ENCODE data around the gene PDE9A.

Gene PDE9A

GRCh38 chr21:42733874-42734273 lies 80.5 kb downstream of the PDE9A start:
- Histone ChIP-seq H3K27ac (no peak overlapping the region), H4K20me1 (ENCODE audit: insufficient read depth) (no peaks in the 10 kb centered on the region), H3K4me1 (ENCODE audit: low read depth, poor library complexity, severe bottlenecking) (peaks cover 13% of the 10 kb centered on the region), H3K27me3 (ENCODE audit: insufficient read depth, low read depth) (peaks cover 11% of the 10 kb centered on the region; the same call in 1 of the 2 replicates), H3K4me3 (IDR thresholded peaks at IDR 0.05; ENCODE audit: insufficient read depth, low read depth, low read length) (no peak overlapping the region), H3K36me3 (ENCODE audit: insufficient read depth) (no peaks in the 10 kb centered on the region), H3K79me2 (ENCODE audit: insufficient read depth, low read depth) (no peaks in the 10 kb centered on the region), H3K9ac (no peak overlapping the region), H3K4me2 (no peak overlapping the region; the same call in 1 of the 2 replicates), H2AFZ (ENCODE audit: low read depth) (no peak overlapping the region)
- TF ChIP-seq CTCF (conservative IDR thresholded peaks at IDR 0.05; ENCODE audit: low read depth, low read length), result no peak

GRCh38 chr21:42734323-42734971 lies 81.0 kb downstream of the PDE9A start:
- peaks cover 13% of the 10 kb centered on the region for H3K4me1 ChIP-seq (ENCODE audit: low read depth, poor library complexity, severe bottlenecking)

GRCh38 chr21:42735061-42735460 lies 81.6 kb downstream of the PDE9A start:
- no peaks in the 10 kb centered on the region for H4K20me1 ChIP-seq (ENCODE audit: insufficient read depth)
- peaks cover 13% of the 10 kb centered on the region for H3K4me1 ChIP-seq (ENCODE audit: low read depth, poor library complexity, severe bottlenecking)
- no peak overlapping the region for H3K27ac ChIP-seq
- no peak for TF ChIP-seq CTCF (conservative IDR thresholded peaks at IDR 0.05; ENCODE audit: low read depth, low read length)
- no peak overlapping the region for H3K4me3 ChIP-seq (IDR thresholded peaks at IDR 0.05; ENCODE audit: insufficient read depth, low read depth, low read length)
- no peak overlapping the region for H3K9ac ChIP-seq
- no peak overlapping the region; the same call in 1 of the 2 replicates for H2AFZ ChIP-seq (ENCODE audit: low read depth)
- no peaks in the 10 kb centered on the region for H3K79me2 ChIP-seq (ENCODE audit: insufficient read depth, low read depth)
- H3K27me3 ChIP-seq (ENCODE audit: insufficient read depth, low read depth), result peaks cover 11% of the 10 kb centered on the region; the same call in 1 of the 2 replicates
- peak overlapping the region; percentile 8; the same call in 1 of the 2 replicates for H3K4me2 ChIP-seq
- no peaks in the 10 kb centered on the region for H3K36me3 ChIP-seq (ENCODE audit: insufficient read depth)

More at GRCh38 chr21:42734323-42734971, 81.0 kb downstream of the PDE9A start:
- no peak overlapping the region for H3K4me3 ChIP-seq (IDR thresholded peaks at IDR 0.05; ENCODE audit: insufficient read depth, low read depth, low read length)
- TF ChIP-seq CTCF (conservative IDR thresholded peaks at IDR 0.05; ENCODE audit: low read depth, low read length), result no peak
- H4K20me1 ChIP-seq (ENCODE audit: insufficient read depth), result no peaks in the 10 kb centered on the region
- H3K4me2 ChIP-seq, result peak overlapping the region; percentile 8; the same call in 1 of the 2 replicates
- H2AFZ ChIP-seq (ENCODE audit: low read depth), result no peak overlapping the region; the same call in 1 of the 2 replicates
- no peaks in the 10 kb centered on the region for H3K36me3 ChIP-seq (ENCODE audit: insufficient read depth)
- H3K9ac ChIP-seq, result no peak overlapping the region
- no peak overlapping the region for H3K27ac ChIP-seq
- peaks cover 11% of the 10 kb centered on the region; the same call in 1 of the 2 replicates for H3K27me3 ChIP-seq (ENCODE audit: insufficient read depth, low read depth)
- no peaks in the 10 kb centered on the region for H3K79me2 ChIP-seq (ENCODE audit: insufficient read depth, low read depth)

GRCh38 chr21:42735944-42736343 lies 82.5 kb downstream of the PDE9A start:
- H3K4me2 ChIP-seq, result no peak overlapping the region
- H3K36me3 ChIP-seq (ENCODE audit: insufficient read depth), result no peaks in the 10 kb centered on the region
- H4K20me1 ChIP-seq (ENCODE audit: insufficient read depth), result no peaks in the 10 kb centered on the region
- peaks cover 13% of the 10 kb centered on the region for H3K4me1 ChIP-seq (ENCODE audit: low read depth, poor library complexity, severe bottlenecking)
- H3K9ac ChIP-seq, result no peak overlapping the region
- no peak overlapping the region for H2AFZ ChIP-seq (ENCODE audit: low read depth)
- no peak overlapping the region for H3K27ac ChIP-seq
- H3K27me3 ChIP-seq (ENCODE audit: insufficient read depth, low read depth), result peaks cover 11% of the 10 kb centered on the region; the same call in 1 of the 2 replicates
- TF ChIP-seq CTCF (conservative IDR thresholded peaks at IDR 0.05; ENCODE audit: low read depth, low read length), result no peak
- no peak overlapping the region for H3K4me3 ChIP-seq (IDR thresholded peaks at IDR 0.05; ENCODE audit: insufficient read depth, low read depth, low read length)
- no peaks in the 10 kb centered on the region for H3K79me2 ChIP-seq (ENCODE audit: insufficient read depth, low read depth)
